Activated CD4-positive, alpha-beta T cell treated with anti-CD3 and anti-CD28 coated beads for 24 hours (primary cell): Measurements from ENCODE around the gene SYT6.
"Not testable (repeated sequence)": the region's sequence is repeated elsewhere in the genome, so short reads cannot be mapped to it uniquely, and the experiment has no call there.

Source experiments
- DNase-seq, 2 donors: peaks; one replicate each; pipeline ENCODE4 v3.0.0-alpha.2; 2020; ENCODE audit warnings: low read depth in 2 of 2

Gene SYT6

DNA sequence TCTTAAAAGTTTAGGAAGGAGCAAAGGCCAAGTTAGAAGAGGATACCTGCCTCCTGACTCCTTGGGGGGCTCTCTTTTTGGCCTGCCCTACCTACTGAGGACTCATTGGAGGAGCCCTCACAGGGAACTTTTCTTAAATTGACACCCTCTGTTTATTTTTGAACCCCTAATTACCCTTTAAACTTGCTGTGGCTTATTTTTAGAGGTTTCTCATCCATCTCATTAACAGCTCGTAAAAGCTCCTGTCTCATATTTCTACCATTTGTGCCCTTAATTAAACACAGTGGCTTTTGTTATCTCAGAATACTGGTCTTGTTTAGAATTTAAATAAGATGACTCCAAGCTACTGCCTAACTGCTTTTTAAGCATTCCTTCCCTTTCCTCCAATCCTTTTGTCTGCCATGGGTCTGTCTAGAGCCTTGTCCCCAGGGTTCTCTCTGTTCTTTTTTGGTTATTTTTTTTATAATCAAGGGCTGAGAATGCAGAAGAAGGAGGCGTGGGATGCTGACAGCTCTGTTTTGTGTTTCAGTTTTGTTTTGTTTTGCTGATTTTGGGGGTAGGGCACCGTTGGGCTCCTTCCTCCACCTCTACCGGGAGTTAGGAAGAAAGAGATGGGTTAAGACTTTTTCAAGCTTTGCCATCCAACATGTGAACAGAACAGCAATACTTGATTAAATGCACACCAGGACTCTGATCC is 78.0 kb downstream of the SYT6 start:
- no peak for DNase-seq

DNA sequence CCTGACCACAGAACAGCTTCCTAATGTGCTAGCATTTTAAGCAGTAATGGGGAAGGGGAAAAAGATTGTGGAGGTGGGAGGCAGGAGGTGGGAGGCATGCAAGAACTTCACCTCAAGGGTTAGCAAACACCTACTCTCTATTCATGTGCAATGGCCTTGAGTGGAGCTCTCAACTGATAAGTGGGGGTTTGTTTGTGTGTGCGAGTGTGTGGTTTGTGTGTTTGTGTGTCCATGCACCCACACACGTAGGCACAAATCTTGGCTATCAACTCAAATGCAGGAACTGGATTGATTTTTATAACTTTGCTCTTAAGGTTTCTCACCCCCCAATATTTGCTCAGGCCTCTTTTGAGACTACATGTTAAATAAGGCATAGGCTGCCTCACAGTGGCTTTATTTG is 78.6 kb downstream of the SYT6 start:
- no peak for DNase-seq

DNA sequence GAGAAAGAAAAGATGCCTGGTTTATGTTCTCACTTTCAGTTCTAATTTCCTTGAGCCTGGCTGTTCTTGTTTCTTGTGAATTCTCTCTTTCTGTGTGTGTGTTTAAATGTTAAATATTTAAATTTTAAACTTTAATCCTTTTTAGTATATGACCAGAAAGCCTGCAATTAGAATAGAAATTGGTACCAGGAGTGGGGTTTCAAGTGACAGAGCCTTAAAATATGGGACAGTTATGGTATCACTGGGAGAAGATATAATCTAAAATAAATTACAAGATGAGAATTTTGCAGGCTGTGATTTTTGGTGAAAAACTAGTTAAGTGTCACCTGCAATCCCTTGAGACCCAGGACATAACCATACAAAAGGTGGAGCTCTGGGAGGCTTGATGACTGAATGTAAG is 81.4 kb downstream of the SYT6 start:
- no peak for DNase-seq

DNA sequence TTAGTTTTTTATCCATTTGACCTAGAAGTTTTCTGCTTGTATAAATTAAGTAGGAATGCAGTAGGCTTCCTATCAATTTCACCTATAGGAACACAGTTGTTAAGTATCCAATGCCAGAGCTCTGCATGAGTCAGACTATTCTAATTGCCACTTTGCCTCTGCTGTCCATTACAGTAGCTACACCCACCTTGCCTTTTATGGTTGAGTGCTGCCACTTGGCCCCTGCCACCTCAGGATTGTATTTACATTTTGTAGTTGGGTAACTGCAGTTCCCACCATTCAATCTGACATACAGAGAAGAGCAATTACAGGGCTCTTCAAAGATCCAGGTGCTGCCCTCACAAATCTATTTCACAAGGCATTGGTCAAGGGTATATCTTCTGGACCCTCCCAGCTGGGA is 83.9 kb downstream of the SYT6 start:
- not testable (repeated sequence) for DNase-seq

DNA sequence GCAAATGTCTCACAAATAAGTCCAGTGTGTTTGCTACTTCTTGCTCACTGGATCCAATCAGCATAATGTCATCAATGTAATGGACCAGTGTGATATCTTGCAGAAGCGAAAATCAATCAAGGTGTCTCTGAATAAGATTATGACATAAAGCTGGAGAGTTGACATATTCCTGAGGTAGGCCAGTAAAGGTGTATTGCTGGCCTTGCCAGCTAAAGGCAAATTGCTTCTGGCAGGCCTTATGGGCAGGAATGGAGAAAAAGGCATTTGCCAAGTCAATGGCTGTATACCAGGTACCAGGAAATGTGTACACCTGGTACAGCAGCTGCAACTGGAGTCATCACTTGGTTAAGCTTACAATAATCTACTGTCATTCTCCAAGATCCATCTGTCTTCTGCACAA is 85.0 kb downstream of the SYT6 start:
- DNase-seq: not testable (repeated sequence)

DNA sequence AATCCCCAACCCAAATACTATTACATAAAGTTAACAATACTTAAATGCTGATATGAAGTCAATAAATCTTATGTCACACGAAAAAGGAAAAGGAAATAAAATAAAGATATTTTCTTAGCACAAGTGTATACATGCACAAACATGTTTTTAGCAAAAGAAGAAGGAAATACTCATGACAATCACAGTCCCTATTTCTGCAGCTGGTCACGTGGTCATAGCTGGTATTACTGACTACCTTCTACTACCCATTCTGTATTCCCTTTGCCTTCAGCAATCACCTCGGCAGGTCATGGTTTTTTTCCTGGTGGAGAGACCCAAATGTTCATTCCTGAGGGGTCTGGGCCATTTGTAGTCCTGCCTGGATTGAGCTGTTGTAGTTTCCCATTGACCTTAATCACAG is 88.0 kb downstream of the SYT6 start:
- not testable (repeated sequence) for DNase-seq

DNA sequence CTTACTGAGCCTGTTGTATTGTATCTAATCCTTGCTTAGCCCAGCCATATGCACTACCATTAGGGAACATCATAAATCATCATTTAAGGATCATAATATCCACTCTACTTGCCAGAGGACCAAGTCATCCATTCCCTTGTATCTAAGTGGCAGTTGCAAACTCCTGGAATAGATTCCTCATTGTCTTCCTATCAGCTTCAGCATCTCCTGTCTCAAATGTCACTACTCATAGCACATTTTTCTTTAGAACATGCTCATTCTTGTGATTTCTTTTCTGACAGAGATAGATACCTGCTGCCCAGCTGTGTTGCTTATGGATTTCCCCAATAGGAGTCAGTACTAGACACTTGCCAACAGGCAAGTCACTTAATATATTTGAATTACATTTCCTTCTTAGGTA is 90.1 kb downstream of the SYT6 start:
- no peak for DNase-seq

DNA sequence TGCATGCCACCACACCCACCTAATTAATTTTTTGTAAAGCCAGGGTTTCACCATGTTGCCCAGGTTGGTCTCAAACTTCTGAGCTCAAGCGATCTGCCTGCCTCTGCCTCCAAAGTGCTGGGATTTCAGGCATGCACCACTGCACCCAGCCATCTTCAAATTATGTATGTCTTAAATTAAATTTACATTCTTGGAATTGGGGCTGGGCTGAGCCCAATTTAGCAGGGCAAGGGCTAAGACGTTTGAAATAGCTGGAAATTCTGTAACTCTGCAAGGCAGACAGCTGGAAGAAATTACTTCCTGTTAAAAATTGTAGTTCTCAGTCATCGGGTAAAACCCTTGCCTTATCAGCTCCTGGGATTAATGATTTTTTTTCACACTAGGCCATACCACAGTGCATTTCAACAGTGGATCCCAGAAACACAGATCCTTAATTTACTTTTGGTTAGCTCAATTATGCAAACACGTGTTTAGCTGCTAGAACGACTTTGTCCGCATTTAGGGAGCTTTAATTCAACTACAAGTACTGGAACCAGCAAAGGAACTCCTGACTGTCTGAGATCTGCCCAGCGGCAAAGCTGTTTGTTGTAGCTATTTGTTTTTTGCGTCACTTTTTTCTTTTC is 91.1 kb downstream of the SYT6 start:
- no peak for DNase-seq

DNA sequence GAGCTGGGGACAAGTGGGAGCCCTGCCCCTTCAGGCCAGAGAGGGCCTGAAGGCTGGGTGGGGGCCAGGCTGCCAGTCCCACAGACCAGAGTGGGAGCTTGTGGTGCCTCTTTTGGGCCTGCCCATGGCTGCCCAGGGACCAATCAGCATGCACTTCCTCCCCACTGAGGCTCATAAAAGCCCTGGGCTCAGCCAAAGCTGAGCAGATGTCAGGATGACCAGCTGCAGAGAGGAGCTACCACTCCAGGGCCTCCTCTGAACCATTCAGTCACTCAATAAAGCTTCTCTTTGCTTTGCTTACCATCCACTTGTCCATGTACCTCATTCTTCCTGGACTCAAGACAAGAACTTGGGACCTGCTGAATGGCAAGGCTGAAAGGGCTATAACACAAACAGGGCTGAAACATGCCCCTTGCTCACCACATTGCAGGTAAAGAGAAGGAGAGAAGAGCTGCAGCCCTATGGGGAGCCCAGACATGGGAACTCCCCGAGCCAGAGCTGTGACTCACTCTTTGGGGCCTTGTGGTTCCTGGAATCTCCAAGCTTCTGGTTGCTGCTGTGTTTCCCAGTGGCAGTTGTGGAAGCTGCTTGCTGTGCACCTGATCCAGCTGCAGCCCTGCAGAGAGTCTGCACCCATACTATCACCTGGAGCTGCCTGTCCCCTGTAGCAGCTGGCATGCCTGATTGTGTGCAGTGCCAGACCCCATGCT is 92.4 kb downstream of the SYT6 start:
- DNase-seq: no peak

DNA sequence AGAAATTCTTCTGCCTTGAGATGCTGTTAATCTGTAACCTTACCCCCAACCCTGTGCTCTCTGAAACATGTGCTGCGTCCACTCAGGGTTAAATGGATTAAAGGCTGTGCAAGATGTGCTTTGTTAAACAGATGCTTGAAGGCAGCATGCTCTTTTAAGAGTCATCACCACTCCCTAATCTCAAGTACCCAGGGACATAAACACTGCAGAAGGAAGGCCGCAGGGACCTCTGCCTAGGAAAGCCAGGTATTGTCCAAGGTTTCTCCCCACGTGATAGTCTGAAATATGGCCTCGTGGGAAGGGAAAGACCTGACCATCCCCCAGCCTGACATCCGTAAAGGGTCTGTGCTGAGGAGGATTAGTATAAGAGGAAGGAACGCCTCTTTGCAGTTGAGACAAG is 95.4 kb downstream of the SYT6 start:
- not testable (repeated sequence) for DNase-seq

DNA sequence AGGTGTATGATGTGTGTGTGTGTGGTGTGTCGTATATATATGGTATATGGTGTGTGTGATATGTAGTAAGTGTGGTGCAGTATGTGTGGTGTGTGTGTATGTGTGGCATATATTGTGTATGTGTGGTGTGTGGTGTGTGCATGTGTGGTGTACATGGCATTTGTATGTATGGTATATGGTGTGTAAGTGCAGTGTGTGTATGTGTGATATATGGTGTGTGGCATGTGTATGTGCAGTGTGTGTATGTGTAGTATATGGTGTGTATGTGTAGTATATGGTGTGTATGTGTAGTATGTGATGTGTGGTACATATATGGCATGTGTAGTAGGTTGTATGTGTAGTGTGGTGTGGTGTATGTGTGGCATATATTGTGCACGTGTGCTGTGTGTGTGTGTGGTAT is 99.5 kb downstream of the SYT6 start:
- DNase-seq: no peak

DNA sequence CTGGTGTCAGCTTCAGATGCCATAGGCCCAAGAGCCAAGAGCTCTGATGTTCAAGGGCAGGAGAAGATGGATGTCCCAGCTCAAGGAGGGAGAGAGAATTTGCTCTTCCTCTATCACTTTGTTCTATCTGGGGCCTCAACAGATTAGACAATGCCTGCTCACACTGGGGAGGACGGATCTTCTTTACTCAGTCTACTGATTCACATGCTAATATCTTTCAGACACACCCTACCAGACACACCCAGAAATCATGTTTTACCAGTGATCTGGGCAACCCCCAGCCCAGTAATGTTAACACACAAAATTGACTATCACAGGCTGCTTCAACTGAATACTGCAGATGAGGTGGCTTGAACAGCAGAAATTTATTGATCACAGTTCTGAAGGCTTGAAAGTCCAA is 105.4 kb downstream of the SYT6 start:
- DNase-seq: no peak

DNA sequence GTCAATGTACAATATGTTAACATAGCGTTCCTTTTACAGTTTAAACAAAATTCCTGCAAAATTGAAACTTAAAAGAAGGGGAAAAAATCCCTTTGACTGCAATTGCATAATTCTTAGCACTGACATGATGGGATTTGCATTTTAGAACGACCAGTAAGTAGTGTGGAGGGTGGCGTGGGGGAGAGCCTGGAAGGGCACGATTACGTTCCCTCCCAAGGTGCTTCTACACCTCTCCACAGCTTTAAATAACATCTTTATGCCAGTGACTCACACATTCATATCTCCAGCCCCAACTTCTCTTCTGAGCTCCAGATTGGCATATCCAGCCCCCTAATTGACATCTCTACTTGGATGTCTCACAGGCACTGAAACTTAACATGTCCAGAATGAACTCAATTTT is 110.1 kb downstream of the SYT6 start:
- DNase-seq: no peak

DNA sequence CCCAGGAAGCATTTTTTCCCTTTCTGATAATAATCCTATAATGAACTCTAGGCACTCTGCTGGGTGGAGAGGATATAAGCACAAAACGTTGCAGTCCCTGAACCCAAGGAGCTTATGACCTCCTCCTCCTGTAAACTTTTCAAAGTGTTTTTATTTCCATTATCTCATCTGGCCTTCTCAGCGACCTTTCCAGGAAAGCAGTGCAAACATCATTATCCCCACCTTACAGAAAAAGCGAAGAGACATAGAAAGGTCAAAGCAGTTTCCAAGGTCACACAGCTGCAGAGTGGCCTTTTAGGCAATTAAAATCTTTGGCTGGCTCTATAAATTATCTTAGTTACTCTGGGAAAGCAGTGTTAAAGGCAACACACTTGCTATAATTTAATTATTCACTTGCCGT is 110.6 kb downstream of the SYT6 start:
- DNase-seq: no peak

DNA sequence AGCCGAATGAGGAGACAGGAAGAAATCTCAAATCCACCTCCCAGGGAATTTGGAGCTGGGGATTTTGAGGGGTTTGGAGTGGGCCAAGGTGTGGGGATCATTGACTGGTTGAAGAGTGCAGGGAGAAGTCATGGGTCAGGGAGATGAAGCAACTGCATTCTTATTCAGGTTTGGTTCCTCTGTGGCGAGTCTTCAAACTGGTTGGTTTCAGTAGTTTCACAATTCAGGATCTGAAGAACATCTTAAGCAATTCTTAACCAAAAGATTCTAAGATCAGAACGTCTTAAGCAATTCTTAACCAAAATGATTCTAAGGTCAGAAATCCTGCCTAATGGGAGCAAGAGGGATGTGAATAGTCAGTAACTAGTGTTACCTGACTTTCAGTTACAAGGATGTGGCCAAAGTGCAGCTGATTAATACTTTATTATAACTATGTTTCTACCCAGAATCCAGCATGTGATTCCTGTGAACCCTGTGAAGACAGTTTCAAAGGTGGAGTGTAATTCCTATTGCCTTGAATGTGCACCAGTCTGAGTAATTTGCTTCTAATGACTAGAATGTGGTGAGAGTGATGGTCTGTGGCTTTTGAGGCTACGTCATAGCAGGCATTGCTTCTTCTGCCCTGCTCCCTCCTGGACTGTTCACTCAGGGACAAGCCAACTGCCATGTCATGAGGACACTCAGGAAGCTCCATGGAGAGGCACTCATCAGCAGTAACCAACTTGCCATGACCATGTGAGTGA is 113.2 kb downstream of the SYT6 start:
- DNase-seq: no peak
